Measurements from ENCODE around the gene RPS19. TPM values are rescaled to one million over a fixed set of nuclear protein-coding genes. Genes with fewer than 3 reads are reported as not detected.
A peak's percentile ranks its signal among the peaks of the same experiment; 100 is the strongest.
"Not testable (repeated sequence)": the region's sequence is repeated elsewhere in the genome, so short reads cannot be mapped to it uniquely, and the experiment has no call there.

RPS19 gene
- total and polyA plus RNA-seq, 8 donors = 939 to 2,267 (median 1,289) TPM

DNA sequence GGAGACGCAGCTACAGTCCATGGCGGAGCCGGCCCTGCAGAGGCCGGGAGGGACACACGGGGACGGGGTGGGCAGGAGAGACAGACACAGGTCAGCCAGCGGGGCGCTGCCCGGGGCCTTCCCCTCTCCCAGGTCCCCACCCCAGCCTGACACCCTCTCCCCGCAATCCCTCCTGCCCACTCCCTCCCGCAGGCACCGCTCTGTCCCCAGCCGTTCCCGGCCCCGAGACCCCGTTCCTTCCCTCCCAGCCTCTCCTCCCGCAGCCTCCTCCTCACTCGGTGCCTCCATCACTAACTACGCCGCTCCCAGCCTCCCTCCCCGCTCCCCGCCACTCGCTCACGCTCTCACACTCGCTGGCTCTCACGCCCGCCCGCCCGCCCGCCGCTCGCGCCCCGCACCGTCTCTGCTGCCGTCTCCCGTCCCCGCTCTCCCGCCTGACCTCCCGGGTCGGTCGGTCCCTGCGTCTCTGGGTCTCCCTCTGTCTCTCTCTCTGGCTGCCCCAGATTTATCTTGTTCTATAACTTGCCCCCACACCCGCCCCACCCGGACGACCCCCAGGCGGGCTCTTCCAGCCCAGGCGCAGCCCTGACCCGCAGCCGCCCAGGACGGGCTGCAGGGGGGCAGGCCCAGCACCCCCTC is 53.0 kb downstream of the RPS19 start:
- peaks cover 0 to 7% (median 0%) of the 10 kb centered on the region in 4 donors for H3K27me3 ChIP-seq
- peak in 1 of 6 donors; percentile 73 for DNase-seq
- H3K4me1 ChIP-seq = no peaks in the 10 kb centered on the region
- TF ChIP-seq, protein P1, sequence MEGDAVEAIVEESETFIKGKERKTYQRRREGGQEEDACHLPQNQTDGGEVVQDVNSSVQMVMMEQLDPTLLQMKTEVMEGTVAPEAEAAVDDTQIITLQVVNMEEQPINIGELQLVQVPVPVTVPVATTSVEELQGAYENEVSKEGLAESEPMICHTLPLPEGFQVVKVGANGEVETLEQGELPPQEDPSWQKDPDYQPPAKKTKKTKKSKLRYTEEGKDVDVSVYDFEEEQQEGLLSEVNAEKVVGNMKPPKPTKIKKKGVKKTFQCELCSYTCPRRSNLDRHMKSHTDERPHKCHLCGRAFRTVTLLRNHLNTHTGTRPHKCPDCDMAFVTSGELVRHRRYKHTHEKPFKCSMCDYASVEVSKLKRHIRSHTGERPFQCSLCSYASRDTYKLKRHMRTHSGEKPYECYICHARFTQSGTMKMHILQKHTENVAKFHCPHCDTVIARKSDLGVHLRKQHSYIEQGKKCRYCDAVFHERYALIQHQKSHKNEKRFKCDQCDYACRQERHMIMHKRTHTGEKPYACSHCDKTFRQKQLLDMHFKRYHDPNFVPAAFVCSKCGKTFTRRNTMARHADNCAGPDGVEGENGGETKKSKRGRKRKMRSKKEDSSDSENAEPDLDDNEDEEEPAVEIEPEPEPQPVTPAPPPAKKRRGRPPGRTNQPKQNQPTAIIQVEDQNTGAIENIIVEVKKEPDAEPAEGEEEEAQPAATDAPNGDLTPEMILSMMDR (IDR thresholded peaks at IDR 0.05) = no peak
- ATAC-seq = peak in 3 of 4 donors; percentile 6 to 17 (median 17)
- no peak for FAIRE-seq
- no peaks in the 10 kb centered on the region for H3K9me3 ChIP-seq
- H3K27ac ChIP-seq = no peak overlapping the region
- 2 to 3% methylated on average over 27 to 51 of the region's 51 CpGs for WGBS, 2 donors
- no peak overlapping the region for H3K4me3 ChIP-seq
- intact Hi-C loops (cut with DNase I) = no loop called here
- no peaks in the 10 kb centered on the region for H3K36me3 ChIP-seq

DNA sequence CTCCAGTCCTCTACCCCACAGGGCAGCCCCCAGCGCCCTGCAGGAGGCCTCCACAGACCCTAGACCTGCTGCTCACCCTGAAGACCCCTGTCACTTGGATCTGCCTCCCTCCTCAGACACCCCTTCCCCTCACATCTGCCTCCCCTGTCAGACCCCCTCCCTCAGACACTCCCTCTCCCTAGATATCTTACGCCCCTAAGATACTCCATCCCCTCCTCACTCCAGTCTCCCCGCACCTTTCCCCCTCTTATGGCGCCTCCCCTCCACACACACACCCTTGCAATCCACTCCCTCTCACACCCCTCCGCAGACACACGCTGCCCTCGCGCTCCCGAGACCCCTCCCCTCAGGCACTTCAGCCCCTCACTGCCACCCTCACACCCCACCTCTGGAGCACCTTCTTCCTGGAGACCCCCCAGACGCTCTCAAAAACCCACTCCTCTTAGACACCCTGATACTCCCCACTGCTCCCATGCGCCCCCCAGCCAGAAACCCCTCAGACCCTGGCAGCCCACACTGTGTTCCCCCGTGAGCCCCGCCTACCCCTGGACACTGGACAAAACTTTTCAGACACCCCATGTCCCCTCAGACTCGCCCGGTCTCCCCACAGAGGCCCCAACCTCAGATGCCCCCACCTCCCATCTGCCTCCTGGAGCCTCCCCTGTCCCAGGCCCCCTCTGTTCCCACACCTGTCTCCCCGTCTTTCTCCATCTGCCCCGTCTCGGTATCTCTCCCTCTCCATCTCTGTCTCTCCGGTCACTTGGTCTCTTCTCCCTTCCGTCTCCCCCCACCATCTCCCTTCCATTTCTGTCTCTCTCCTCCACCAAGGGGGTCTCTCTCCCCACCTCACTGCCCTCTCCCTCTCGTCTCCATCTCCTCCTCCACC is 53.7 kb downstream of the RPS19 start:
- no peak for ATAC-seq
- H3K9me3 ChIP-seq = no peaks in the 10 kb centered on the region
- H3K36me3 ChIP-seq = no peaks in the 10 kb centered on the region
- H3K4me3 ChIP-seq = no peak overlapping the region
- TF ChIP-seq, protein P1 (IDR thresholded peaks at IDR 0.05) = no peak
- H3K27ac ChIP-seq = no peak overlapping the region
- H3K4me1 ChIP-seq = no peaks in the 10 kb centered on the region
- peaks cover 0 to 7% (median 0%) of the 10 kb centered on the region in 4 donors for H3K27me3 ChIP-seq
- 9 to 10% methylated on average over 21 of the region's 21 CpGs for WGBS, 2 donors
- no peak for FAIRE-seq
- peak in 1 of 6 donors; percentile 39 for DNase-seq
- intact Hi-C loops (cut with DNase I) = no loop called here

DNA sequence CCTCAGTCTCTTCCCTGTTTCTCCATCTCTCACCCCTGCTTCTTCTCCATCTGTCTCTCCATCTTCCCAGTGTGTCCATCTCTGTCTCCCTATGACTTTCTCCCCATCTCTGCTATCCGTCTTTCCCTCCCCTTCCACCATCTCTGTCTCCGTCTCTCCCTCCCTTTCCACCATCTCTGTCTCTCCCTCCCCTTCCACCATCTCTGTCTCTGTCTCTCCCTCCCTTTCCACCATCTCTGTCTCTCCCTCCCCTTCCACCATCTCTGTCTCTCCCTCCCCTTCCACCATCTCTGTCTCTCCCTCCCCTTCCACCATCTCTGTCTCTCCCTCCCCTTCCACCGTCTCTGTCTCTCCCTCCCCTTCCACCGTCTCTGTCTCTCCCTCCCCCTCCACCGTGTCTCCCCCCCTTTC is 54.4 kb downstream of the RPS19 start:
- H3K4me3 ChIP-seq; H3K9me3 ChIP-seq; FAIRE-seq; intact Hi-C loops (cut with DNase I); ATAC-seq; H3K36me3 ChIP-seq; H3K27ac ChIP-seq; DNase-seq; H3K4me1 ChIP-seq; H3K27me3 ChIP-seq: not testable (repeated sequence)
- 6 to 15% methylated on average over 5 of the region's 5 CpGs for WGBS, 2 donors

DNA sequence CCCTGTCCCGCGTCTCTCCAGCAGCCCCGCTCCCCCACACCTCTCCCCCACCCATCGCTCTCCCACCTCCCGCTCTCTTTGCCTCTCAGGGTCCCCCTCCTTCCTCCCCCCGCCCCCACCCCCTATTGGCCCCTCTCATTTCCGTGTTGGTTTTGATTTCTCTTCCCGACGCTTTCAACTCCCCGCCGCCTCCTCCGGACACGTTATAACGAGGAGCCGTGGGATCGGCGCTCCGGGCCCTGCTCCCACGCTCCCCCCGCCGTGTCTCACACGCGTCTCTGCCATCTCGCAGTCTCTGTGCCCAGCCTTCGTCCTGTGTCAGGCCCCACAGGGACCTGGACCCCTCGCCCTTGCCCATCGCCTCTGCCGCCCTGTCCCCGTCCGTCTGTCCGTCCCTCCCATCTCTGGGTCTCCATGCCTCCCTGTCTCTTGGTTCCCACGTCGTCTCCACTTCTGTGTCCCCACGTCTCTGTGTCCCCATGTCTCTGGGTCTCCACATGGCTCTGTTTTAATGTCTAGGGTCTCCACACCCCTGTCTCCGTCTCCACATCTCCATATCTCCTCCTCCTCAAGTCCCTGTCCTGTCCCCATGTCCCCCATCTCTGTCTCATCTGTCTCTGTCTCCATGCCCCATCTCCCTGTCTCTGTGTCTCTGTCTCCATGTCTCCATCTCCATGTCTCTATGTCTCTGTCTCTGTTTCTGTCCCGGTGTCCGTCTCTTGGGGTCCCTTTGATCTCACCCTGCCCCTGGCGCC is 55.1 kb downstream of the RPS19 start:
- 7% methylated on average over 38 of the region's 38 CpGs for WGBS, 2 donors
- ATAC-seq (no peak), FAIRE-seq (no peak), DNase-seq (peak in 1 of 6 donors; percentile 42)
- Histone ChIP-seq H3K4me1 (no peaks in the 10 kb centered on the region), H3K4me3 (no peak overlapping the region), H3K36me3 (no peaks in the 10 kb centered on the region), H3K9me3 (no peaks in the 10 kb centered on the region), H3K27ac (no peak overlapping the region), H3K27me3 (peaks cover 0 to 7% (median 0%) of the 10 kb centered on the region in 4 donors)
- intact Hi-C loops (cut with DNase I) = no loop called here
- TF ChIP-seq, protein P1 (IDR thresholded peaks at IDR 0.05) = no peak

DNA sequence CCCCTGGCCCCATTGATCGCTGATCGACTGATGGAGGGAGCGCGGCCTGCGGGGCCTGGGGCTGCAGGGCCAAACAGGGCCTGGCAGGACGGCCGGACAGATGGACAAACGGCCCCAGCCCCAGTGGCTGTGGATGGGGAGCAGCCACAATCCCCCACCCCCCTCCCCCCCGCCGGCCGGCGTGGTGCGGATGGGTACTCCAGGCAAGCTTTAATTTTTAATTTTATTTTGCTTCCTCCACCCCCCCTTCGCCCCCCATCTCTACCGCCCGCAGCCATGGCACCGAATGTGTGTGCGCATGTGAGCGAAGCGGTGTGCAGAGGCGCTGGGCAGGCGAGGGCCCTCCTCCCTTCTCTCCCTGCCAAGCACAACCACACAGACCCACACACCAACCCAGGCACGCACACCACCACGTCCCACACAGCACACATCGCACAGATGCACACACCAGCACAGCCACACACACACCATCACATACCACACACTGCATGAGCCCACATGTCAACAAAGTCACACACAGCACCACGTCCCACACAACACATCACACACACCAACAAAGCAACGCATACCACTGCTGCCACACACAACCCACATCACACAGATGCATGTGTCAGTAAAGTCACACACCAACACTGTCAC is 55.8 kb downstream of the RPS19 start:
- no peak overlapping the region for H3K27ac ChIP-seq
- FAIRE-seq = no peak
- no peaks in the 10 kb centered on the region for H3K4me1 ChIP-seq
- peak in 1 of 6 donors; percentile 30 for DNase-seq
- H3K27me3 ChIP-seq = peaks cover 0 to 7% (median 0%) of the 10 kb centered on the region in 4 donors
- WGBS, 2 donors = 34 to 36% methylated on average over 21 to 27 of the region's 27 CpGs
- ATAC-seq = no peak
- intact Hi-C loops (cut with DNase I) = no loop called here
- no peaks in the 10 kb centered on the region for H3K9me3 ChIP-seq
- TF ChIP-seq, protein P1 (IDR thresholded peaks at IDR 0.05) = no peak
- no peaks in the 10 kb centered on the region for H3K36me3 ChIP-seq
- H3K4me3 ChIP-seq = no peak overlapping the region
